D721Med (cell line): ENCODE measurements around the gene RAF1.
"Not testable (repeated sequence)": the region's sequence is repeated elsewhere in the genome, so short reads cannot be mapped to it uniquely, and the experiment has no call there.

Experiments
- DNase-seq: peaks from one replicate; pipeline ENCODE4 v3.0.0; 2011; ENCODE audit warnings: low spot score; ENCODE audit not compliant: insufficient read length
- FAIRE-seq: peaks from 2 replicates; lab custom pipeline; 2011; peaks lifted over from hg19 to GRCh38; lab: Jason Lieb, UNC
- CTCF ChIP-seq: IDR thresholded peaks from 2 replicates; pipeline ENCODE4 v1.5.1; 2012; ENCODE audit warnings: mild to moderate bottlenecking, control low read depth; ENCODE audit not compliant: insufficient read depth; ENCODE audit errors: missing control alignments

RAF1 gene

GRCh38 chr3:12705981-12706380 lies 42.1 kb upstream of the RAF1 start:
- no peak for FAIRE-seq
- no peak for DNase-seq
- no peak for TF ChIP-seq CTCF

GRCh38 chr3:12705374-12705926 lies 41.5 kb upstream of the RAF1 start:
- FAIRE-seq (no peak), DNase-seq (no peak)
- no peak for TF ChIP-seq CTCF

GRCh38 chr3:12702501-12702900 lies 38.6 kb upstream of the RAF1 start:
- DNase-seq (no peak), FAIRE-seq (no peak)
- TF ChIP-seq CTCF: no peak

GRCh38 chr3:12701601-12702000 lies 37.7 kb upstream of the RAF1 start:
- DNase-seq, FAIRE-seq: not testable (repeated sequence)

GRCh38 chr3:12700800-12701199 lies 36.9 kb upstream of the RAF1 start:
- TF ChIP-seq CTCF: no peak
- no peak for FAIRE-seq
- no peak for DNase-seq

- DNase-seq (no peak), FAIRE-seq (no peak)
- no peak for TF ChIP-seq CTCF
These were observed 32.0 kb upstream of the RAF1 start for GRCh38 chr3:12695916-12696315.

- TF ChIP-seq CTCF: no peak
- DNase-seq (no peak), FAIRE-seq (no peak)
These were observed 31.2 kb upstream of the RAF1 start for GRCh38 chr3:12695112-12695511.

GRCh38 chr3:12692444-12692843 lies 28.5 kb upstream of the RAF1 start:
- no peak for DNase-seq
- no peak for FAIRE-seq
- no peak for TF ChIP-seq CTCF
